HEK293 (cell line): Measurements from ENCODE around the gene STX2.

Experiments used
- CTCF ChIA-PET: fragments of 350-600 bp; formaldehyde crosslinking; extraction: SDS; loops from one replicate; lab custom pipeline; 2021; ENCODE audit warnings: antibody characterized with exemption; lab: Yijun Ruan, JAX
- POLR2A ChIA-PET: fragments of 300-600 bp; formaldehyde crosslinking; extraction: SDS; loops from one replicate; lab custom pipeline; 2020; ENCODE audit warnings: antibody characterized with exemption, inconsistent platforms; lab: Yijun Ruan, JAX
- H3K27ac ChIP-seq: fragments of 200-500 bp; sonication (Bioruptor generic); 2 replicates; pipeline ENCODE4 v1.5.1; 2014; ENCODE audit warnings: low read depth, low read length, control low read depth, inconsistent platforms; ENCODE audit errors: extremely low read depth
- H3K36me3 ChIP-seq, 2 experiments: fragments of 200-500 bp in 1 of 2; sonication (Bioruptor generic) in 1 of 2; 1 replicate in 1 of 2; 2 replicates in 1 of 2; pipeline ENCODE4 v1.5.1; 2014 to 2017; ENCODE audit warnings: inconsistent platforms in 2 of 2, low read length in 2 of 2; ENCODE audit not compliant: control insufficient read depth in 2 of 2, insufficient read depth in 1 of 2
- H3K4me1 ChIP-seq: fragments of 200-500 bp; sonication (Bioruptor generic); 2 replicates; pipeline ENCODE4 v1.5.1; 2014; ENCODE audit warnings: mild to moderate bottlenecking, low read length, inconsistent platforms; ENCODE audit not compliant: control insufficient read depth, insufficient read depth
- H3K4me3 ChIP-seq: 2 replicates; pipeline ENCODE4 v1.5.1; 2011; ENCODE audit warnings: low read depth, mild to moderate bottlenecking, control low read depth, low read length, moderate library complexity
- H3K9me3 ChIP-seq: fragments of 200-500 bp; sonication (Bioruptor generic); 2 replicates; pipeline ENCODE4 v1.5.1; 2014; ENCODE audit warnings: low read depth, low read length, inconsistent platforms; ENCODE audit not compliant: control insufficient read depth, insufficient read depth
- BCL11B ChIP-seq: fragments of 450-650 bp; formaldehyde crosslinking; IDR thresholded peaks from 2 replicates; pipeline ENCODE4 v1.5.1; 2016; ENCODE audit warnings: low read depth, missing biosample characterization, missing genetic modification characterization
- GFI1B ChIP-seq: fragments of 450-650 bp; formaldehyde crosslinking; IDR thresholded peaks from 2 replicates; pipeline ENCODE4 v1.5.1; 2016; ENCODE audit warnings: missing biosample characterization, missing genetic modification characterization
- OSR2 ChIP-seq: fragments of 450-650 bp; formaldehyde crosslinking; IDR thresholded peaks from 2 replicates; pipeline ENCODE4 v1.5.1; 2016; ENCODE audit warnings: missing biosample characterization, missing genetic modification characterization
- REST ChIP-seq: fragments of 450-650 bp; formaldehyde crosslinking; IDR thresholded peaks from 2 replicates; pipeline ENCODE4 v1.5.1; 2016; ENCODE audit warnings: missing biosample characterization, missing genetic modification characterization
- SP3 ChIP-seq: fragments of 450-650 bp; formaldehyde crosslinking; IDR thresholded peaks from 2 replicates; pipeline ENCODE4 v1.5.1; 2016; ENCODE audit warnings: missing biosample characterization, missing genetic modification characterization
- ZBTB26 ChIP-seq: fragments of 450-650 bp; formaldehyde crosslinking; optimal IDR thresholded peaks from 2 replicates; pipeline ENCODE3; 2016; ENCODE audit warnings: missing biosample characterization, mild to moderate bottlenecking, missing genetic modification characterization
- ZNF174 ChIP-seq: fragments of 450-650 bp; formaldehyde crosslinking; IDR thresholded peaks from 2 replicates; pipeline ENCODE4 v1.5.0; 2017; ENCODE audit warnings: missing biosample characterization, mild to moderate bottlenecking, missing genetic modification characterization
- ZNF23 ChIP-seq: fragments of 450-650 bp; formaldehyde crosslinking; IDR thresholded peaks from 2 replicates; pipeline ENCODE4 v1.5.1; 2016; ENCODE audit warnings: missing biosample characterization, missing genetic modification characterization, borderline replicate concordance
- ZNF26 ChIP-seq: fragments of 450-650 bp; formaldehyde crosslinking; IDR thresholded peaks from 2 replicates; pipeline ENCODE4 v1.5.1; 2016; ENCODE audit warnings: missing biosample characterization, missing genetic modification characterization
- ZNF354C ChIP-seq: fragments of 450-650 bp; formaldehyde crosslinking; IDR thresholded peaks from 2 replicates; pipeline ENCODE4 v1.5.1; 2016; ENCODE audit warnings: missing biosample characterization, missing genetic modification characterization, low read depth, borderline replicate concordance
- ZNF391 ChIP-seq: fragments of 450-650 bp; formaldehyde crosslinking; IDR thresholded peaks from 2 replicates; pipeline ENCODE4 v1.5.1; 2016; ENCODE audit warnings: low read depth, missing biosample characterization, missing genetic modification characterization, borderline replicate concordance
- ZNF521 ChIP-seq: fragments of 450-650 bp; formaldehyde crosslinking; IDR thresholded peaks from 2 replicates; pipeline ENCODE4 v1.5.1; 2017; ENCODE audit warnings: missing biosample characterization, mild to moderate bottlenecking, missing genetic modification characterization
- ZNF530 ChIP-seq: fragments of 450-650 bp; formaldehyde crosslinking; IDR thresholded peaks from 2 replicates; pipeline ENCODE4 v1.5.1; 2016; ENCODE audit warnings: low read depth, missing biosample characterization, missing genetic modification characterization
- ZNF560 ChIP-seq: fragments of 450-650 bp; formaldehyde crosslinking; IDR thresholded peaks from 2 replicates; pipeline ENCODE4 v1.5.1; 2017; ENCODE audit warnings: missing biosample characterization, missing genetic modification characterization, borderline replicate concordance
- ZNF561 ChIP-seq: fragments of 450-650 bp; IDR thresholded peaks from 2 replicates; pipeline ENCODE4 v1.5.1; 2018; ENCODE audit warnings: missing biosample characterization, missing genetic modification characterization, borderline replicate concordance
- ZNF626 ChIP-seq: fragments of 450-650 bp; sonication (Bioruptor Pico); formaldehyde crosslinking; IDR thresholded peaks from 2 replicates; pipeline ENCODE4 v1.5.1; 2018; ENCODE audit warnings: missing biosample characterization, missing genetic modification characterization, inconsistent platforms
- ZNF660 ChIP-seq: fragments of 450-650 bp; IDR thresholded peaks from 2 replicates; pipeline ENCODE4 v1.5.1; 2018; ENCODE audit warnings: missing biosample characterization, mild to moderate bottlenecking, missing genetic modification characterization
- ZNF768 ChIP-seq: fragments of 450-650 bp; formaldehyde crosslinking; IDR thresholded peaks from 2 replicates; pipeline ENCODE4 v1.5.1; 2018; ENCODE audit warnings: missing biosample characterization, mild to moderate bottlenecking, missing genetic modification characterization
- ZSCAN30 ChIP-seq: fragments of 450-650 bp; IDR thresholded peaks from 2 replicates; pipeline ENCODE4 v1.5.1; 2018; ENCODE audit warnings: missing biosample characterization, mild to moderate bottlenecking, missing genetic modification characterization, moderate library complexity

STX2 gene

GRCh38 chr12:130745921-130746320 is 93.1 kb downstream of the STX2 start:
- TF ChIP-seq GFI1B (tag by site-specific recombination) (no peak), ZNF26 (tag by site-specific recombination) (no peak), OSR2 (tag by site-specific recombination) (no peak), ZNF561 (tag by site-specific recombination) (no peak), ZNF560 (tag by site-specific recombination) (no peak), REST (tag by site-specific recombination) (no peak), ZSCAN30 (tag by site-specific recombination) (no peak), ZNF174 (tag by site-specific recombination) (no peak), SP3 (tag by site-specific recombination) (no peak), ZNF354C (tag by site-specific recombination) (no peak), ZNF768 (tag by site-specific recombination) (no peak)
- TF ChIP-seq, all 188 proteins: peak for 0
- Histone ChIP-seq H3K36me3 (no peaks in the 10 kb centered on the region), H3K27ac (no peak overlapping the region), H3K4me3 (no peak overlapping the region), H3K4me1 (no peaks in the 10 kb centered on the region), H3K9me3 (no peaks in the 10 kb centered on the region)
- POLR2A ChIA-PET, result no interaction called here
- CTCF ChIA-PET, result interaction anchor here (0.5 kb wide), 1 partner anchor 638 kb away, joined by 5 read pairs; no protein-coding TSS in a partner anchor

- TF ChIP-seq ZNF521 (no peak), ZNF530 (no peak), ZBTB26 (no peak), ZNF391 (tag by site-specific recombination) (no peak), ZNF23 (no peak), ZNF626 (tag by site-specific recombination) (no peak), BCL11B (tag by site-specific recombination) (no peak), ZNF660 (tag by site-specific recombination) (no peak)
- H3K4me1 ChIP-seq, result no peaks in the 10 kb centered on the region
- ChIA-PET CTCF (no interaction called here), POLR2A (no interaction called here)
- no peaks in the 10 kb centered on the region for H3K36me3 ChIP-seq
- no peak overlapping the region for H3K4me3 ChIP-seq
- H3K9me3 ChIP-seq, result no peaks in the 10 kb centered on the region
- no peak overlapping the region for H3K27ac ChIP-seq
Measured at GRCh38 chr12:130744274-130744673, 94.8 kb downstream of the STX2 start.
